GM12872 (cell line): Measurements from ENCODE around the gene TRIM63.

Experiments used
- TF ChIP-seq, protein P1 (sequence below): IDR thresholded peaks from 3 replicates; pipeline ENCODE4 v1.5.1; 2011; ENCODE audit warnings: low read depth, mild to moderate bottlenecking, low read length, moderate library complexity; ENCODE audit not compliant: insufficient read depth

TRIM63 gene

DNA sequence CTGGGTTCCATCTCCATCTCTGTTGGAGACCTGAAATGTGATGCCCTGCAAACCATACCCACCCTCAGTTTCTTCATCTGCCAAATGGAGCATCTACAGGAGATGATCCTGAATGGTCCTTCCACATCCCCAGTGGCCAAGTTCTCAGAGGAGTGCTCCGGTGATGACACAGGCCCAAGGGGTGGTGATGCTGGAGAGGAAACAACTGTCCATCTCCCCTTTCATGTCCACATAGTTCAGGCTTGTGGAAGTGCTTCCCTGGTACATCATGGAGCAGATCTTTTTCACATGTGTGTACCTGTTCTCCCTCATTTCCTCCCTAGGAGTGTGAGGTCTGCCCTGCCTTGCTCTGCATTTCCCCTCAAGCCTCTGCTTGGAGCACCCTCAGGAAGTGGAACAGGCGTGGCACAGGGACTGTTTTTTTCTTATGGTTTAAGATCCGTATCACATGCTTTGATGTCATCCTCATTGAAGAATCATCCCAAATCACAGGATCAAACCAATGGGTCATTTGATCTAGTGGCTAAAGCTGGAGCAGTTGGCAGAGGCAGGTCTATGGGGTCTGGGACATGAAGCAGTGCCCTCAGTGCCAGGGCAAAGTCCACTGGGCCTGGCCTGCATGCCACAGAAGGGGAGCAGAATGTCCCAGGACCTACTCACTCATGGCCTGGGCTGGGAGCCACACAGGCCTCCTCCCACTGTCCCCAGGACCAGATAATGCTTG lies 8.2 kb upstream of the TRIM63 start:
- TF ChIP-seq, protein P1, sequence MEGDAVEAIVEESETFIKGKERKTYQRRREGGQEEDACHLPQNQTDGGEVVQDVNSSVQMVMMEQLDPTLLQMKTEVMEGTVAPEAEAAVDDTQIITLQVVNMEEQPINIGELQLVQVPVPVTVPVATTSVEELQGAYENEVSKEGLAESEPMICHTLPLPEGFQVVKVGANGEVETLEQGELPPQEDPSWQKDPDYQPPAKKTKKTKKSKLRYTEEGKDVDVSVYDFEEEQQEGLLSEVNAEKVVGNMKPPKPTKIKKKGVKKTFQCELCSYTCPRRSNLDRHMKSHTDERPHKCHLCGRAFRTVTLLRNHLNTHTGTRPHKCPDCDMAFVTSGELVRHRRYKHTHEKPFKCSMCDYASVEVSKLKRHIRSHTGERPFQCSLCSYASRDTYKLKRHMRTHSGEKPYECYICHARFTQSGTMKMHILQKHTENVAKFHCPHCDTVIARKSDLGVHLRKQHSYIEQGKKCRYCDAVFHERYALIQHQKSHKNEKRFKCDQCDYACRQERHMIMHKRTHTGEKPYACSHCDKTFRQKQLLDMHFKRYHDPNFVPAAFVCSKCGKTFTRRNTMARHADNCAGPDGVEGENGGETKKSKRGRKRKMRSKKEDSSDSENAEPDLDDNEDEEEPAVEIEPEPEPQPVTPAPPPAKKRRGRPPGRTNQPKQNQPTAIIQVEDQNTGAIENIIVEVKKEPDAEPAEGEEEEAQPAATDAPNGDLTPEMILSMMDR, result no peak

DNA sequence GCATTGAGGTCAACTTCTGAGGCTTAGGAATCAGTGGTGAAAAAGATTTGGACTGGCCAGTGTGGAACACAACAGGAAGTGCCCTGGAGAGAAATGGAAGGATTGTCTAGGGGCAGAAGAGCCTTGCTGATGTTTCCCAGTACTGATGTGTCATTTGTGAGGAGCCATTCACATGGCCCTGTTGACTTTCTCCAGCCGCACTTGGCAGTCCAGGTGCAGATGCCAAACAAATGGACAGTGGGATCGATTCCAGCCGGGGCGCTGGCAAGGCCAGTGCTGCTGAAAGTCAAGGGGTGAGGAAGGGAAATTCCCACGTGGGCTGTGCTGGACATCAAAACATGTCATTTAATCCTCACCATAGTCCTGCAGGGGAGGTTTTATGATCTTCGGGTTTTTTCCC lies 4.9 kb upstream of the TRIM63 start:
- TF ChIP-seq, protein P1, result no peak

DNA sequence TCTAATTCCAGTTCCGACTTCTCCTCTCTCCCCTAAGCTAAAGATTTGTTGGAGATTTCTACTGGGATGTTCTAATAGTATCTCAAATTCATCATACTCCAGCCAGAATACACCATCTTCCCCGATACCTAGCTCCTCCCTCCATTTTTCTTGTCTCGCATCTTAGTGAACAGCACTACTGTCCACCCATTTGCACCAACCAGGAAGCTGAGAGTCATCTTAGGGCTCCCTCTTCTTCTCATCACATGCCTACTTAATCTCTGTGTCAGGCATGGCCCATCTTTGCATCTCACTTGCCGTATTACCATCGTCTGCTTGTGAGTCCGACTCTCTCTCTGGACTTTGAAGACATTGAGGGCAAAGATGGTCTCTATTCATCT lies 3.5 kb upstream of the TRIM63 start:
- TF ChIP-seq, protein P1, result no peak

DNA sequence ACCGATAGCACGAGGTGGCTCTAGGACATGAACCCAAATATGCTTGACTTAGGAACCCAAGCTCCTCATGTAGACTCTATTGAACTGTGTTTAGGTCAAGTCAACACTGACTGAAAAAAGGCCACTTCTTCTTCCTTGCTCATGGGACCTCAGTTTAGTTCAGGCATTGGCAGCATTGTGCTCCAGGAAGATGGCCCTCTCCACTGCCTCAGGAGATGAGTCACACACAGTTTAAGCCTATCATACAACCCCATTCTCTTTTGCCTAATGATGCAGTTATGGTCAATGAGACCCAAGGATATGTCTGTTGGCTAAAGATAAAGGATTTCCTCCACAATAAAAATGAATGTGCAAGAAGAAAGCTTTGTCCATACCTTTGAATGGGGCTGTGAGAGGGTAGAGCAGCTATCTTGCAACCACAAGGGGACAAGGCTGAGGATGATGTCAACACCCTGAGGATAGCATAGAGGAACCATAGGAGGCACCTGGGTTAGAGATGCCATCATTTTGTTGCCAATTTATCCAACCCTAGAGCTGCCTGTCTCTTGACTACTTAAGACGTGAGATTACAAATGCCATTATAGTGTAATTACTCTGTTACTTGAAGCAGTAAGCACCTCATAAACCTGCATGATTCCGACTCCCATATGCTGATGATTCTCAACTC lies 3.0 kb upstream of the TRIM63 start:
- TF ChIP-seq, protein P1, result no peak

DNA sequence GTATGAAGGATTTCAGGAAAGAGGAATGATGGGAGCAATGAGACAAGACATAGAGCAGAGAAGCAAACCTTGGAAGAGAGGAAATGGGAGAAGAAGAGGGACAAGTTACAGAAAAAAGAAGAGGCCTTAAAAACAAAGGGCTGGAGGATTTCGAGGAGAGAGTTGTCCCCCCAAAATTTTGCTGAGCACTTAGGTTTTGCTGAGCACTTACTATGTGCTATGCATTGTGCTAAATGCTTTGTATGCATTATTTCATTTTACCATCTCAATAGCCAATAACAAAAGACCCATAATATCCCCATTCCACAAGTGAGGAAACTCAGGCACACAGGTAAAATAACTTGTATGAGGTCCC lies 2.5 kb upstream of the TRIM63 start:
- TF ChIP-seq, protein P1, result no peak

DNA sequence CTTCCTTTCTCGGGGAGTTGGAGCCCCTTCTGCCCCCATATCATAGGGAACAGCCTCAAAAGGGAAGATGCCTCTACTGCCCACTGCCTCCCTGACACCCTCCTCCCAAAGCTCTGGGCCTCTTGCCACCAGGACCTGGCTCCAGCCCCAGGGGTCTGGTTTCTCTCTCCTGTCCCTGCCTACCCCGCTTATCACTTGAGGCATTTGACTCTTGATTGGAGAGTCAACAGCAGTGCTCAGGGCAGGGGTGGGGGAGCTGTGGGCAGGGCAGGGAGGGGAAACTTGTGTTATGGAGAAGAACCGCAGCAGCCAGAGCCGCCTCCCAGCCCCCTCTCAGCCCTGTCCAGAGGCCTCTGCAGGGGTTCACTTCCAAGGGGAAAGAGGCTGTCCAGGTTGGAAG lies 573 bp downstream of the TRIM63 start:
- TF ChIP-seq, protein P1, result no peak

DNA sequence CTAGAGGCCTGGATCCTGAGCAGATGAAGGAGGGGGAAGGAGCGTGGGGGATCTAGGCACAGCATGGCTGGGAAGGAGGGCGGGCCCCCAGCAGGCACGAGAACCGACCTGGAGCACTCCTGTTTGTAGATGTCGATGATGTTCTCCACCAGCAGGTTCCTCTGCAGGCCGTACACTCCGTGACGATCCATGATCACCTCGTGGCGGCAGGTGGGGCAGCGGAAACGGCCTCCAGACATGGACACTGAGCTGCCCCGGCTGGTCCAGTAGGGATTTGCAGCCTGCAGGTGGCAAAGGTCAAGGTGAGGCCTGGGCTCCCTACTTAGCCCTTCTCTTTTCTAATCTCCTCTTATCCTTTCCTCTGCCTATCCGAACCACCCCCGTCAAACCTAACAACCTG lies 1.3 kb downstream of the TRIM63 start:
- TF ChIP-seq, protein P1, result no peak
